HEK293 (cell line): ENCODE data around the gene ZNF221.
A peak's percentile ranks its signal among the peaks of the same experiment; 100 is the strongest.

Experiments
- FEZF1 ChIP-seq: fragments of 450-650 bp; formaldehyde crosslinking; IDR thresholded peaks from 2 replicates; pipeline ENCODE4 v1.5.1; 2016; ENCODE audit warnings: missing biosample characterization, missing genetic modification characterization
- GLIS2 ChIP-seq: fragments of 450-650 bp; formaldehyde crosslinking; IDR thresholded peaks from 2 replicates; pipeline ENCODE4 v1.5.1; 2016; ENCODE audit warnings: missing biosample characterization, missing genetic modification characterization
- KLF1 ChIP-seq: fragments of 450-650 bp; formaldehyde crosslinking; IDR thresholded peaks from 2 replicates; pipeline ENCODE4 v1.5.1; 2016; ENCODE audit warnings: missing biosample characterization, missing genetic modification characterization
- KLF10 ChIP-seq: fragments of 450-650 bp; IDR thresholded peaks from 2 replicates; pipeline ENCODE4 v1.5.1; 2018; ENCODE audit warnings: missing biosample characterization, mild to moderate bottlenecking, missing genetic modification characterization
- MZF1 ChIP-seq: fragments of 450-650 bp; formaldehyde crosslinking; IDR thresholded peaks from 2 replicates; pipeline ENCODE4 v1.5.1; 2017; ENCODE audit warnings: missing biosample characterization, missing genetic modification characterization, borderline replicate concordance
- PATZ1 ChIP-seq: fragments of 450-650 bp; formaldehyde crosslinking; IDR thresholded peaks from 2 replicates; pipeline ENCODE4 v1.5.1; 2016; ENCODE audit warnings: missing biosample characterization, missing genetic modification characterization
- SP2 ChIP-seq: fragments of 450-650 bp; formaldehyde crosslinking; IDR thresholded peaks from 2 replicates; pipeline ENCODE4 v1.5.1; 2016; ENCODE audit warnings: missing biosample characterization, missing genetic modification characterization
- ZBTB10 ChIP-seq: fragments of 450-650 bp; formaldehyde crosslinking; IDR thresholded peaks from 2 replicates; pipeline ENCODE4 v1.5.1; 2016; ENCODE audit warnings: missing biosample characterization, missing genetic modification characterization
- ZBTB49 ChIP-seq: fragments of 450-650 bp; formaldehyde crosslinking; IDR thresholded peaks from 2 replicates; pipeline ENCODE4 v1.5.1; 2016; ENCODE audit warnings: missing biosample characterization, missing genetic modification characterization, low read depth
- ZFP37 ChIP-seq: fragments of 450-650 bp; formaldehyde crosslinking; IDR thresholded peaks from 2 replicates; pipeline ENCODE4 v1.5.1; 2016; ENCODE audit warnings: missing biosample characterization, missing genetic modification characterization
- ZNF114 ChIP-seq: fragments of 450-650 bp; formaldehyde crosslinking; IDR thresholded peaks from 2 replicates; pipeline ENCODE4 v1.5.0; 2017; ENCODE audit warnings: missing biosample characterization, missing genetic modification characterization
- ZNF148 ChIP-seq: fragments of 450-650 bp; formaldehyde crosslinking; IDR thresholded peaks from 2 replicates; pipeline ENCODE4 v1.5.0; 2017; ENCODE audit warnings: missing biosample characterization, missing genetic modification characterization, borderline replicate concordance
- ZNF335 ChIP-seq: fragments of 450-650 bp; formaldehyde crosslinking; conservative IDR thresholded peaks from 2 replicates; pipeline ENCODE4 v1.5.1; 2016; ENCODE audit warnings: missing biosample characterization, missing genetic modification characterization
- ZNF341 ChIP-seq: fragments of 450-650 bp; formaldehyde crosslinking; IDR thresholded peaks from 2 replicates; pipeline ENCODE4; 2016; ENCODE audit warnings: low read depth, missing biosample characterization, missing genetic modification characterization
- ZNF529 ChIP-seq: fragments of 450-650 bp; formaldehyde crosslinking; IDR thresholded peaks from 2 replicates; pipeline ENCODE4 v1.5.1; 2017; ENCODE audit warnings: missing genetic modification characterization, missing biosample characterization; ENCODE audit not compliant: insufficient replicate concordance
- ZNF791 ChIP-seq: fragments of 450-650 bp; formaldehyde crosslinking; IDR thresholded peaks from 2 replicates; pipeline ENCODE4 v1.5.1; 2016; ENCODE audit warnings: missing biosample characterization, missing genetic modification characterization
- TF ChIP-seq, protein P1 (sequence below): fragments of 450-650 bp; formaldehyde crosslinking; IDR thresholded peaks from 2 replicates; pipeline ENCODE4 v1.5.1; 2016; ENCODE audit warnings: missing biosample characterization, missing genetic modification characterization
- TF ChIP-seq, protein P2 (sequence below): fragments of 450-650 bp; formaldehyde crosslinking; IDR thresholded peaks from 2 replicates; pipeline ENCODE4 v1.5.1; 2016; ENCODE audit warnings: missing biosample characterization, missing genetic modification characterization
- TF ChIP-seq, protein P3 (sequence below): fragments of 450-650 bp; formaldehyde crosslinking; IDR thresholded peaks from 2 replicates; pipeline ENCODE4 v1.5.1; 2016; ENCODE audit warnings: missing biosample characterization, missing genetic modification characterization
- TF ChIP-seq, protein P4 (sequence below): fragments of 450-650 bp; formaldehyde crosslinking; IDR thresholded peaks from 2 replicates; pipeline ENCODE4 v1.5.1; 2016; ENCODE audit warnings: missing biosample characterization, missing genetic modification characterization
- TF ChIP-seq, protein P5 (sequence below): fragments of 450-650 bp; formaldehyde crosslinking; IDR thresholded peaks from 2 replicates; pipeline ENCODE4 v1.5.1; 2017; ENCODE audit warnings: missing biosample characterization, missing genetic modification characterization

Gene ZNF221

GRCh38 chr19:44002566-44003460 lies 51.8 kb downstream of the ZNF221 start, which contains the start of gene ZNF230 (continued):
- TF ChIP-seq, protein P1, sequence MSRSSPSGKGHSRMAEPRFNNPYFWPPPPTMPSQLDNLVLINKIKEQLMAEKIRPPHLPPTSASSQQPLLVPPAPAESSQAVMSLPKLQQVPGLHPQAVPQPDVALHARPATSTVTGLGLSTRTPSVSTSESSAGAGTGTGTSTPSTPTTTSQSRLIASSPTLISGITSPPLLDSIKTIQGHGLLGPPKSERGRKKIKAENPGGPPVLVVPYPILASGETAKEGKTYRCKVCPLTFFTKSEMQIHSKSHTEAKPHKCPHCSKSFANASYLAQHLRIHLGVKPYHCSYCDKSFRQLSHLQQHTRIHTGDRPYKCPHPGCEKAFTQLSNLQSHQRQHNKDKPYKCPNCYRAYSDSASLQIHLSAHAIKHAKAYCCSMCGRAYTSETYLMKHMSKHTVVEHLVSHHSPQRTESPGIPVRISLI (tag by site-specific recombination), result peak; percentile 94
- TF ChIP-seq ZNF791, result peak; percentile 54; the same call in 1 of the 2 replicates
- TF ChIP-seq, protein P2, sequence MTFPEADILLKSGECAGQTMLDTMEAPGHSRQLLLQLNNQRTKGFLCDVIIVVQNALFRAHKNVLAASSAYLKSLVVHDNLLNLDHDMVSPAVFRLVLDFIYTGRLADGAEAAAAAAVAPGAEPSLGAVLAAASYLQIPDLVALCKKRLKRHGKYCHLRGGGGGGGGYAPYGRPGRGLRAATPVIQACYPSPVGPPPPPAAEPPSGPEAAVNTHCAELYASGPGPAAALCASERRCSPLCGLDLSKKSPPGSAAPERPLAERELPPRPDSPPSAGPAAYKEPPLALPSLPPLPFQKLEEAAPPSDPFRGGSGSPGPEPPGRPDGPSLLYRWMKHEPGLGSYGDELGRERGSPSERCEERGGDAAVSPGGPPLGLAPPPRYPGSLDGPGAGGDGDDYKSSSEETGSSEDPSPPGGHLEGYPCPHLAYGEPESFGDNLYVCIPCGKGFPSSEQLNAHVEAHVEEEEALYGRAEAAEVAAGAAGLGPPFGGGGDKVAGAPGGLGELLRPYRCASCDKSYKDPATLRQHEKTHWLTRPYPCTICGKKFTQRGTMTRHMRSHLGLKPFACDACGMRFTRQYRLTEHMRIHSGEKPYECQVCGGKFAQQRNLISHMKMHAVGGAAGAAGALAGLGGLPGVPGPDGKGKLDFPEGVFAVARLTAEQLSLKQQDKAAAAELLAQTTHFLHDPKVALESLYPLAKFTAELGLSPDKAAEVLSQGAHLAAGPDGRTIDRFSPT (tag by site-specific recombination), result no peak
- TF ChIP-seq PATZ1 (tag by site-specific recombination), result peak; percentile 91
- TF ChIP-seq SP2 (tag by site-specific recombination), result peak; percentile 79
- no peak for TF ChIP-seq MZF1
- TF ChIP-seq ZNF341 (tag by site-specific recombination), result peak; percentile 50; the same call in 1 of the 2 replicates
- TF ChIP-seq ZFP37, result peak; percentile 58
- no peak for TF ChIP-seq ZBTB49 (tag by site-specific recombination)
- no peak for TF ChIP-seq KLF1 (tag by site-specific recombination)
- TF ChIP-seq, protein P3, sequence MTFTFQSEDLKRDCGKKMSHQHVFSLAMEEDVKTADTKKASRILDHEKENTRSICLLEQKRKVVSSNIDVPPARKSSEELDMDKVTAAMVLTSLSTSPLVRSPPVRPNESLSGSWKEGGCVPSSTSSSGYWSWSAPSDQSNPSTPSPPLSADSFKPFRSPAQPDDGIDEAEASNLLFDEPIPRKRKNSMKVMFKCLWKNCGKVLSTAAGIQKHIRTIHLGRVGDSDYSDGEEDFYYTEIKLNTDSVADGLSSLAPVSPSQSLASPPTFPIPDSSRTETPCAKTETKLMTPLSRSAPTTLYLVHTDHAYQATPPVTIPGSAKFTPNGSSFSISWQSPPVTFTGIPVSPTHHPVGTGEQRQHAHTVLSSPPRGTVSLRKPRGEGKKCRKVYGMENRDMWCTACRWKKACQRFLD (tag by site-specific recombination), result no peak
- TF ChIP-seq KLF10, result no peak
- TF ChIP-seq FEZF1 (tag by site-specific recombination), result peak; percentile 67; the same call in 1 of the 2 replicates
- no peak for TF ChIP-seq ZNF529
- TF ChIP-seq ZNF148, result no peak
- TF ChIP-seq, protein P4, sequence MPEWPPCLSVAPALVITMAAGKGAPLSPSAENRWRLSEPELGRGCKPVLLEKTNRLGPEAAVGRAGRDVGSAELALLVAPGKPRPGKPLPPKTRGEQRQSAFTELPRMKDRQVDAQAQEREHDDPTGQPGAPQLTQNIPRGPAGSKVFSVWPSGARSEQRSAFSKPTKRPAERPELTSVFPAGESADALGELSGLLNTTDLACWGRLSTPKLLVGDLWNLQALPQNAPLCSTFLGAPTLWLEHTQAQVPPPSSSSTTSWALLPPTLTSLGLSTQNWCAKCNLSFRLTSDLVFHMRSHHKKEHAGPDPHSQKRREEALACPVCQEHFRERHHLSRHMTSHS (tag by site-specific recombination), result no peak
- no peak for TF ChIP-seq ZNF114 (tag by site-specific recombination)
- TF ChIP-seq ZNF335 (tag by site-specific recombination), result peak; percentile 100
- peak; percentile 74 for TF ChIP-seq GLIS2 (tag by site-specific recombination)
- TF ChIP-seq ZBTB10 (tag by site-specific recombination), result peak; percentile 81
- TF ChIP-seq, protein P5, sequence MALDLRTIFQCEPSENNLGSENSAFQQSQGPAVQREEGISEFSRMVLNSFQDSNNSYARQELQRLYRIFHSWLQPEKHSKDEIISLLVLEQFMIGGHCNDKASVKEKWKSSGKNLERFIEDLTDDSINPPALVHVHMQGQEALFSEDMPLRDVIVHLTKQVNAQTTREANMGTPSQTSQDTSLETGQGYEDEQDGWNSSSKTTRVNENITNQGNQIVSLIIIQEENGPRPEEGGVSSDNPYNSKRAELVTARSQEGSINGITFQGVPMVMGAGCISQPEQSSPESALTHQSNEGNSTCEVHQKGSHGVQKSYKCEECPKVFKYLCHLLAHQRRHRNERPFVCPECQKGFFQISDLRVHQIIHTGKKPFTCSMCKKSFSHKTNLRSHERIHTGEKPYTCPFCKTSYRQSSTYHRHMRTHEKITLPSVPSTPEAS, result peak; percentile 20; the same call in 1 of the 2 replicates
